ENCODE data around the gene ALK.

- no peak for TF ChIP-seq POLR2A (IDR thresholded peaks at IDR 0.05; ENCODE audit: low read length)
- TF ChIP-seq, protein P1, sequence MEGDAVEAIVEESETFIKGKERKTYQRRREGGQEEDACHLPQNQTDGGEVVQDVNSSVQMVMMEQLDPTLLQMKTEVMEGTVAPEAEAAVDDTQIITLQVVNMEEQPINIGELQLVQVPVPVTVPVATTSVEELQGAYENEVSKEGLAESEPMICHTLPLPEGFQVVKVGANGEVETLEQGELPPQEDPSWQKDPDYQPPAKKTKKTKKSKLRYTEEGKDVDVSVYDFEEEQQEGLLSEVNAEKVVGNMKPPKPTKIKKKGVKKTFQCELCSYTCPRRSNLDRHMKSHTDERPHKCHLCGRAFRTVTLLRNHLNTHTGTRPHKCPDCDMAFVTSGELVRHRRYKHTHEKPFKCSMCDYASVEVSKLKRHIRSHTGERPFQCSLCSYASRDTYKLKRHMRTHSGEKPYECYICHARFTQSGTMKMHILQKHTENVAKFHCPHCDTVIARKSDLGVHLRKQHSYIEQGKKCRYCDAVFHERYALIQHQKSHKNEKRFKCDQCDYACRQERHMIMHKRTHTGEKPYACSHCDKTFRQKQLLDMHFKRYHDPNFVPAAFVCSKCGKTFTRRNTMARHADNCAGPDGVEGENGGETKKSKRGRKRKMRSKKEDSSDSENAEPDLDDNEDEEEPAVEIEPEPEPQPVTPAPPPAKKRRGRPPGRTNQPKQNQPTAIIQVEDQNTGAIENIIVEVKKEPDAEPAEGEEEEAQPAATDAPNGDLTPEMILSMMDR (IDR thresholded peaks at IDR 0.05) = no peak
These were observed 377.4 kb downstream of the ALK start for GRCh38 chr2:29544031-29544430.

Measured in A549 (cell line).